BJ (cell line): ENCODE data around the gene PALD1. TPM values are rescaled to one million over a fixed set of nuclear protein-coding genes. Genes with fewer than 3 reads are reported as not detected.

Source experiments
- CTCF ChIA-PET: fragments of 350-600 bp; formaldehyde crosslinking; extraction: SDS; loops from one replicate; lab custom pipeline; 2021; ENCODE audit warnings: antibody characterized with exemption, inconsistent platforms; lab: Yijun Ruan, JAX
- POLR2A ChIA-PET: fragments of 300-600 bp; sonication (Branson Sonifier 250); formaldehyde crosslinking; extraction: SDS; loops from one replicate; lab custom pipeline; 2021; ENCODE audit warnings: antibody characterized with exemption; lab: Charles Lee
- DNase-seq: peaks from one replicate; pipeline ENCODE4 v3.0.0-alpha.2; 2011; ENCODE audit warnings: low read depth
- H3K27me3 ChIP-seq: 2 replicates; pipeline ENCODE4 v1.6.0; 2011; ENCODE audit warnings: low read length; ENCODE audit not compliant: control insufficient read depth, insufficient read depth
- H3K36me3 ChIP-seq: 2 replicates; pipeline ENCODE4 v1.5.1; 2011; ENCODE audit warnings: low read length; ENCODE audit not compliant: control insufficient read depth, insufficient read depth
- H3K4me3 ChIP-seq: 2 replicates; pipeline ENCODE4 v1.5.1; 2011; ENCODE audit warnings: low read depth, mild to moderate bottlenecking, control low read depth, low read length
- polyA plus RNA-seq: library from polyadenylated mRNA; depleted of rRNA; stranded (reverse); fragments of >200 nt; gene quantifications from 2 replicates; pipeline ENCODE4 v1.2.3, GENCODE V29; 2011
- TF ChIP-seq, protein P1 (sequence below): IDR thresholded peaks from 2 replicates; pipeline ENCODE4 v1.5.1; 2011; ENCODE audit warnings: low read depth, mild to moderate bottlenecking, control low read depth, inconsistent platforms, low read length, moderate library complexity; ENCODE audit not compliant: insufficient read depth

The PALD1 gene
- polyA plus RNA-seq, 1 experiment: 0.10 TPM

DNA sequence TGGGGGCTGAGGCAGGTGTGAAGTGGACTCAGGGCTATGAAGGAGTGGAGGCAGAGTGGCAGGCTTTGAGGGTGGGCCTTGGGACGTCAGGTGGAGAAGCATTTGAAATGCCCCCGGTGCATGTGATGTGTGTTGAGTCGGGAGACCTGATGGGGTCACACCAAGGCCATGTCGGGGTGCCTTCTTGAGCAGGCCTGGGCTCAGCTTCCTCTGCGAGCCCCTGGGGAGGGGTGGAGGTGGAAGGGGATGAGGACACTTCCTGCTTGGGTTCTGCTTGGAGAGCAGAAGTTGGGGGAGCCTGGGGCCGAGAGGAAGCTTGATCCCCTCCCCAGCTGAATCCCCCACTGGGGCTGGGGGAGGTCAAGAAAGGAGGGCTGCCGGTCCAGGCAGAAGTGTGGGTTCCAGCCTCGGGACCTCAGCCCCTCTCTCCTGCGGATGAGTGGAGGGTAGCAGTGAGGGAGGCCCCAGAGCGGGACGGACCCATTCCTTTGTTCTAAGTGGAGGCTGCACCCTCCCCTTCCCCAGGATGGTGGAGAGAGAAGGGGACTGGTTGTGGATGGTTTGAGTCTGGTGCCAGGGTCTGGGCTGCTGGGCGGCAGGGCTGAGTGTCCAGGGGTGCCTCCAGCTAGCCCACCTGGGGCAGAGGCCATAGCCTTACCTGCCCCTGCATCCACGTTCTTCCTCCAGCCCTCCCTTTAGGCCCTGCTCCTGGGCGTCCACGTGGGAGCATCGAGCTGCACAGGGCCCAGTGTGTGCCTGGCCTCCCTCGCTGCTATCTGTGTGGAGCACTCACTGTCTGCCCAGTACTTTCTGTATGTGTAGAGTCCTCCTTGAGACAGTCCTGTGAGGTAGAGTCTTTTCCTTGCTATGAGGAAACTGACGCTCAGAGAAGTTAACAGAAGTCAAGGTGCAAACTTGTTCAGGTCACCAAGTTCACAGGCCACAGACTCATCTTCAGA lies 87.3 kb downstream of the PALD1 start:
- H3K36me3 ChIP-seq: no peaks in the 10 kb centered on the region
- no peak overlapping the region for H3K4me3 ChIP-seq
- DNase-seq: no peak
- ChIA-PET CTCF (interaction anchor here (0.9 to 2.4 kb wide), 2 partner anchors 14 to 17 kb away, joined by 3 to 5 read pairs; no protein-coding TSS in a partner anchor), POLR2A (no interaction called here)
- H3K27me3 ChIP-seq: no peaks in the 10 kb centered on the region
- TF ChIP-seq, protein P1, sequence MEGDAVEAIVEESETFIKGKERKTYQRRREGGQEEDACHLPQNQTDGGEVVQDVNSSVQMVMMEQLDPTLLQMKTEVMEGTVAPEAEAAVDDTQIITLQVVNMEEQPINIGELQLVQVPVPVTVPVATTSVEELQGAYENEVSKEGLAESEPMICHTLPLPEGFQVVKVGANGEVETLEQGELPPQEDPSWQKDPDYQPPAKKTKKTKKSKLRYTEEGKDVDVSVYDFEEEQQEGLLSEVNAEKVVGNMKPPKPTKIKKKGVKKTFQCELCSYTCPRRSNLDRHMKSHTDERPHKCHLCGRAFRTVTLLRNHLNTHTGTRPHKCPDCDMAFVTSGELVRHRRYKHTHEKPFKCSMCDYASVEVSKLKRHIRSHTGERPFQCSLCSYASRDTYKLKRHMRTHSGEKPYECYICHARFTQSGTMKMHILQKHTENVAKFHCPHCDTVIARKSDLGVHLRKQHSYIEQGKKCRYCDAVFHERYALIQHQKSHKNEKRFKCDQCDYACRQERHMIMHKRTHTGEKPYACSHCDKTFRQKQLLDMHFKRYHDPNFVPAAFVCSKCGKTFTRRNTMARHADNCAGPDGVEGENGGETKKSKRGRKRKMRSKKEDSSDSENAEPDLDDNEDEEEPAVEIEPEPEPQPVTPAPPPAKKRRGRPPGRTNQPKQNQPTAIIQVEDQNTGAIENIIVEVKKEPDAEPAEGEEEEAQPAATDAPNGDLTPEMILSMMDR: no peak

DNA sequence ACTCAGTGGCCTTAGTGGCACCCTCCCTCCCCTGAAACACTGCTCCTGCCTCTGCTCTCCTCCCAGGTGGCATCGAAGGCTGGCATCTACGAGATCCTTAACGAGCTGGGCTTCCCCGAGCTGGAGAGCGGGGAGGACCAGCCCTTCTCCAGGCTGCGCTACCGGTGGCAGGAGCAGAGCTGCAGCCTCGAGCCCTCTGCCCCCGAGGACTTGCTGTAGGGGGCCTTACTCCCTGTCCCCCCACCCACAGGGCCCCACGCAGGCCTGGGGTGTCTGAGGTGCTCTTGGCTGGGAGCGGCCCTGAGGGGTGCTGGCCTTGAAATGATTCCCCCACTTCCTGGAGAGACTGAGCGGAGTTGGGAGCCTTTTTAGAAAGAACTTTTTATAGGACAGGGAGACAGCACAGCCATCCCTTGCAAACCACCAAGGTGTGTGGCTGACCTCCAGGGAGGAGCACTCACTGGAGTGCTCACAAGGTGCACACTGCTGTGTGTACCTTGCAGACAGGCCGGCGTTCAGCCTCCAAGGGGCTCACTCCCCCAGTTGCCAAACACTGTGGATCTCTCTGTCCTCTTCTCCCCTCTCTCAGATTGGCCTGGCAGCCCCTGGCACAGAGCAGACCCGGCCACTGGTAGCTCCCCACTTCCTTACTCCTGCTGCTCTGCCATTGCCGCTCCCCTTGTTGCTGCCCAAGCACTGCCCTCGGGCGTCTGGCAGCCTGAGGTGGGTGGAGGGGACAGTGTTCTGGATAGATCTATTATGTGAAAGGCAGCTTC lies 88.1 kb downstream of the PALD1 start:
- ChIA-PET CTCF (interaction anchor here (2.4 kb wide), 1 partner anchor 15 kb away, joined by 5 read pairs; no protein-coding TSS in a partner anchor), POLR2A (no interaction called here)
- TF ChIP-seq, protein P1: no peak
- Histone ChIP-seq H3K36me3 (no peaks in the 10 kb centered on the region), H3K4me3 (no peak overlapping the region), H3K27me3 (0 out of 2 replicates have a peak, but pooled peaks cover 1% of the 10 kb centered on the region)
- DNase-seq: no peak

DNA sequence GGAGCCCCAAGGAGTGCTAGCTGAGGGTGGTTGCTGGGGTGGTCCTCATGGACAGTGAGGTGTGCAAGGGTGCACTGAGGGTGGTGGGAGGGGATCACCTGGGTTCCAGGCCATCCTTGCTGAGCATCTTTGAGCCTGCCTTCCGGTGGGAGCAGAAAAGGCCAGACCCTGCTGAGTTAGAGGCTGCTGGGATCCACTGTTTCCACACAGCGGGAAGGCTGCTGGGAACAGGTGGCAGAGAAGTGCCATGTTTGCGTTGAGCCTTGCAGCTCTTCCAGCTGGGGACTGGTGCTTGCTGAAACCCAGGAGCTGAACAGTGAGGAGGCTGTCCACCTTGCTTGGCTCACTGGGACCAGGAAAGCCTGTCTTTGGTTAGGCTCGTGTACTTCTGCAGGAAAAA lies 89.0 kb downstream of the PALD1 start:
- ChIA-PET CTCF (no interaction called here), POLR2A (no interaction called here)
- DNase-seq: no peak

DNA sequence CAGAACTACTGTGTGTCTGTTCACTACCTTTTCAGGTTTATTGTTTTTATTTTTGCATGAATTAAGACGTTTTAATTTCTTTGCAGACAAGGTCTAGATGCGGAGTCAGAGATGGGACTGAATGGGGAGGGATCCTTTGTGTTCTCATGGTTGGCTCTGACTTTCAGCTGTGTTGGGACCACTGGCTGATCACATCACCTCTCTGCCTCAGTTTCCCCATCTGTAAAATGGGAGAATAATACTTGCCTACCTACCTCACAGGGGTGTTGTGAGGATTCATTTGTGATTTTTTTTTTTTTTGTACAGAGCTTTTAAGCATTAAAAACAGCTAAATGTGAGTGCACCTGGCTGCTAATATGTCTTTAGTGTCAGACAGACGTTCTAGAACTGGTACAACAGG lies 89.5 kb downstream of the PALD1 start:
- no peaks in the 10 kb centered on the region for H3K36me3 ChIP-seq
- ChIA-PET CTCF (interaction anchor here (1.3 kb wide), 1 partner anchor 9 kb away, joined by 3 read pairs; no protein-coding TSS in a partner anchor), POLR2A (no interaction called here)
- no peak for DNase-seq
- peaks cover 1% of the 10 kb centered on the region; the same call in 1 of the 2 replicates for H3K27me3 ChIP-seq
- TF ChIP-seq, protein P1: no peak
- H3K4me3 ChIP-seq: no peak overlapping the region

More for the DNA sequence above, 89.0 kb downstream of the PALD1 start:
- Histone ChIP-seq H3K27me3 (0 out of 2 replicates have a peak, but pooled peaks cover 1% of the 10 kb centered on the region), H3K4me3 (no peak overlapping the region), H3K36me3 (no peaks in the 10 kb centered on the region)
- TF ChIP-seq, protein P1: no peak
